Measurements from ENCODE around the gene MYO1D. TPM values are rescaled to one million over a fixed set of nuclear protein-coding genes. Genes with fewer than 3 reads are reported as not detected.
A peak's percentile ranks its signal among the peaks of the same experiment; 100 is the strongest.

Gene MYO1D
- total and polyA plus RNA-seq, 2 of the 13 experiments (the other 11 are each of a cell fraction or from before 2014, with no cell fraction given): 13.2 to 17.3 TPM

GRCh38 chr17:32475258-32475657, 401.7 kb downstream of the MYO1D start (continued):
- TF ChIP-seq CEBPB (IDR thresholded peaks at IDR 0.05; ENCODE audit: borderline replicate concordance, low read depth, low read length) (no peak), MED1 (CRISPR knock-in tag; IDR thresholded peaks at IDR 0.05) (no peak)

- no TSS peak for BruUV-seq (replicated peaks)
- no peak overlapping the region for H3K4me2 ChIP-seq (ENCODE audit: low read depth, low read length)
- no peak overlapping the region for H3K9ac ChIP-seq (ENCODE audit: insufficient read depth, low read depth, low read length)
- no peaks in the 10 kb centered on the region for H3K4me1 ChIP-seq (ENCODE audit: insufficient read depth, low read length)
- H3K9me3 ChIP-seq (ENCODE audit: low read length): no peaks in the 10 kb centered on the region
- TF ChIP-seq MAFK (conservative IDR thresholded peaks at IDR 0.05 in 1 of 2, IDR thresholded peaks at IDR 0.05 in 1 of 2; ENCODE audit: low read length in 2 of 2) (peak; percentile 61 to 79; a peak in 3 of 4 replicates), MAFF (IDR thresholded peaks at IDR 0.05; ENCODE audit: low read depth, low read length) (peak; percentile 54; the same call in 1 of the 2 replicates), MATR3 (CRISPR knock-in tag; IDR thresholded peaks at IDR 0.05) (no peak)
- H4K20me1 ChIP-seq (ENCODE audit: insufficient read depth, low read length): no peaks in the 10 kb centered on the region
- in situ Hi-C loops (cut with HindIII; ENCODE audit: extremely low pct_ligation_motif_present, low pct_unique_long_range_greater_than_20kb): no loop called here
- ChIA-PET POLR2A (no interaction called here), CTCF (ENCODE audit: low intra/inter-chr PET ratio, low total read pairs) (no interaction called here)
- DNase-seq (ENCODE audit: low spot score) (no peak), ATAC-seq (no peak), FAIRE-seq (no peak)
- no peak overlapping the region for H3K4me3 ChIP-seq (replicated peaks in 1 of 3; ENCODE audit: insufficient read depth in 1 of 3, low read depth in 2 of 3, low read length in 3 of 3)
- H2AFZ ChIP-seq (ENCODE audit: low read length): no peak overlapping the region
- no peaks in the 10 kb centered on the region for H3K79me2 ChIP-seq (ENCODE audit: insufficient read depth, low read length)
- intact Hi-C loops (cut with micrococcal nuclease; ENCODE audit: unreplicated experiment): no loop called here
- WGBS (ENCODE audit: low lambda C conversion rate): 100% methylated on average over 4 of the region's 4 CpGs
- H3K27me3 ChIP-seq (ENCODE audit: control insufficient read depth in 1 of 2, insufficient read depth in 2 of 2, low read length in 2 of 2): no peaks in the 10 kb centered on the region
- peaks cover 28 to 91% of the 10 kb centered on the region in 2 experiments for H3K36me3 ChIP-seq (replicated peaks in 1 of 2; ENCODE audit: control insufficient read depth in 1 of 2, insufficient read depth in 2 of 2, low read length in 2 of 2)
- H3K27ac ChIP-seq (ENCODE audit: extremely low read length, insufficient read depth, low read length): no peak overlapping the region
Observed at GRCh38 chr17:32471652-32472051, 405.3 kb downstream of the MYO1D start.

- Histone ChIP-seq H2AFZ (ENCODE audit: low read length) (no peak overlapping the region), H4K20me1 (ENCODE audit: insufficient read depth, low read length) (no peaks in the 10 kb centered on the region), H3K9me3 (ENCODE audit: low read length) (no peaks in the 10 kb centered on the region), H3K4me2 (ENCODE audit: low read depth, low read length) (no peak overlapping the region), H3K79me2 (ENCODE audit: insufficient read depth, low read length) (no peaks in the 10 kb centered on the region), H3K27ac (ENCODE audit: extremely low read length, insufficient read depth, low read length) (no peak overlapping the region), H3K9ac (ENCODE audit: insufficient read depth, low read depth, low read length) (no peak overlapping the region), H3K36me3 (replicated peaks in 1 of 2; ENCODE audit: control insufficient read depth in 1 of 2, insufficient read depth in 2 of 2, low read length in 2 of 2) (peaks cover 25 to 91% of the 10 kb centered on the region in 2 experiments), H3K4me3 (replicated peaks in 1 of 3; ENCODE audit: insufficient read depth in 1 of 3, low read depth in 2 of 3, low read length in 3 of 3) (no peak overlapping the region), H3K4me1 (ENCODE audit: insufficient read depth, low read length) (no peaks in the 10 kb centered on the region), H3K27me3 (ENCODE audit: control insufficient read depth in 1 of 2, insufficient read depth in 2 of 2, low read length in 2 of 2) (no peaks in the 10 kb centered on the region)
- no peak for ATAC-seq
- 96% methylated on average over 6 of the region's 6 CpGs for WGBS (ENCODE audit: low lambda C conversion rate)
- no TSS peak for BruUV-seq (replicated peaks)
- no peak for DNase-seq (ENCODE audit: low spot score)
- in situ Hi-C loops (cut with HindIII; ENCODE audit: extremely low pct_ligation_motif_present, low pct_unique_long_range_greater_than_20kb) (no loop called here), intact Hi-C loops (cut with micrococcal nuclease; ENCODE audit: unreplicated experiment) (no loop called here)
- CTCF ChIA-PET (ENCODE audit: low intra/inter-chr PET ratio, low total read pairs): no interaction called here
- POLR2A ChIA-PET: no interaction called here
- no peak for FAIRE-seq
- TF ChIP-seq ZNF577 (CRISPR knock-in tag; IDR thresholded peaks at IDR 0.05; ENCODE audit: borderline replicate concordance, low read depth): no peak
- no peak for TF ChIP-seq GLMP (CRISPR knock-in tag; IDR thresholded peaks at IDR 0.05; ENCODE audit: borderline replicate concordance)
- no peak for TF ChIP-seq CAMTA2 (CRISPR knock-in tag; IDR thresholded peaks at IDR 0.05; ENCODE audit: borderline replicate concordance)
- TF ChIP-seq MLX (CRISPR knock-in tag; IDR thresholded peaks at IDR 0.05): no peak
- TF ChIP-seq ZBTB42 (CRISPR knock-in tag; IDR thresholded peaks at IDR 0.05): no peak
- TF ChIP-seq ZBTB25 (CRISPR knock-in tag; IDR thresholded peaks at IDR 0.05): no peak
- no peak for TF ChIP-seq SMARCE1 (IDR thresholded peaks at IDR 0.05; ENCODE audit: borderline replicate concordance)
- no peak for TF ChIP-seq MAX (IDR thresholded peaks at IDR 0.05)
Observed at GRCh38 chr17:32470405-32471167, 406.3 kb downstream of the MYO1D start.

Data from HepG2 (cell line).